ENCODE measurements around the gene TRAPPC6A.

DNA sequence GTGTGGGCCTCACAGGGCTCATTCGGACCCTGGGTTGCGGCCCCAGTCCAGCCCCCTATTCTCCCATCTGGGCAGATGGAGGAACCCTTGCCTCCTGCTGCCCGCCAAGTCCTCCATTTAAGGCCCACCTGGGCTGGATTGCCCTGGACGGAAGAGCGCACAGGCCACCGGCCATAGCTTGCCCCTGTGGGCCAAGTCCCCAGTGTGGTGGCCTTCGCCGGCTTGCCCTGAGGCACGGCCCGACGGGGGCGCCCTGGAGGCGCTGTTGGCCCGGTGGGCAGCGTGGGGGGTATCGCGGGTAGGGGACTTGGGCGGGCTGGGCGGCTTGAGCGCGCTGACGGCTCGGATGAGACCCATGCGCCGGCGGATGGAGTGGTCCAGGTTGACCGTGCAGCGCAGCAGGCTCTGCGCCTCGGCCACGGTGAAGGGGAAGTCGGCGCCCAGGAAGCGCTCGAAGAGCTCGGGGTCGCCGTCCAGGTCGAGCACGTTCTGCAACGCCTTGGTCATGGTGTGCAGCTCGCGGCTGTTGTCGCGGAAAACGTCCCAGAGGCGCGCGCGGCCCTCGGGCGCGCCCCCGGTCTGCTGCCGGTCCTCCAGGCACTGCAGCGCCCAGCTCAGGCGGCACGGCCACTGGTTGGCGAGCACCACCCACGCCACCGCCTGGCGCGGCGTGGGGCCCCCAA is 26.1 kb downstream of the TRAPPC6A start:
- TF ChIP-seq CTCF (IDR thresholded peaks at IDR 0.05) (no peak), POLR2A (IDR thresholded peaks at IDR 0.05) (no peak)

Measured in vagina (tissue), 2 donors.